NCI-H510A treated with DMSO at 0.1 percent for 48 hours (cell line): Measurements from ENCODE around the gene DIPK1B.
A peak's percentile ranks its signal among the peaks of the same experiment; 100 is the strongest.

Experiments
- DNase-seq: peaks from one replicate; lab custom pipeline; 2025; lab: John Stamatoyannopoulos, UW

Gene DIPK1B

GRCh38 chr9:136673088-136673974, 39.0 kb upstream of the DIPK1B start:
- DNase-seq = no peak

- DNase-seq = no peak
Measured at GRCh38 chr9:136673975-136674785, 38.2 kb upstream of the DIPK1B start.

GRCh38 chr9:136674786-136675349, 37.5 kb upstream of the DIPK1B start:
- DNase-seq = no peak

- DNase-seq = no peak
Measured at GRCh38 chr9:136675477-136676296, 36.7 kb upstream of the DIPK1B start.

- DNase-seq = no peak
Measured at GRCh38 chr9:136676297-136676794, 36.0 kb upstream of the DIPK1B start.

- DNase-seq = no peak
Measured at GRCh38 chr9:136676920-136677686, 35.3 kb upstream of the DIPK1B start.

GRCh38 chr9:136678034-136678433, 34.3 kb upstream of the DIPK1B start:
- DNase-seq = no peak

- no peak for DNase-seq
Measured at GRCh38 chr9:136678624-136679023, 33.7 kb upstream of the DIPK1B start.

GRCh38 chr9:136679431-136679941, 32.9 kb upstream of the DIPK1B start:
- peak; percentile 39 for DNase-seq

- no peak for DNase-seq
Measured at GRCh38 chr9:136681029-136681428, 31.3 kb upstream of the DIPK1B start.

GRCh38 chr9:136681945-136682699, 30.2 kb upstream of the DIPK1B start:
- DNase-seq = no peak

- no peak for DNase-seq
Measured at GRCh38 chr9:136682710-136683109, 29.7 kb upstream of the DIPK1B start.

- DNase-seq = no peak
Measured at GRCh38 chr9:136683173-136683745, 29.1 kb upstream of the DIPK1B start.

- no peak for DNase-seq
Measured at GRCh38 chr9:136683755-136684154, 28.6 kb upstream of the DIPK1B start.

- no peak for DNase-seq
Measured at GRCh38 chr9:136684339-136684738, 28.0 kb upstream of the DIPK1B start.

GRCh38 chr9:136684799-136685198, 27.6 kb upstream of the DIPK1B start:
- no peak for DNase-seq

- no peak for DNase-seq
Measured at GRCh38 chr9:136685216-136685615, 27.2 kb upstream of the DIPK1B start.

- no peak for DNase-seq
Measured at GRCh38 chr9:136685790-136686533, 26.4 kb upstream of the DIPK1B start.

- no peak for DNase-seq
Measured at GRCh38 chr9:136686534-136686793, 25.9 kb upstream of the DIPK1B start.
